Heart left ventricle (tissue), 13 donors: Measurements from ENCODE around the gene KBTBD3.

Experiments used
- POLR2A ChIP-seq, 2 donors: fragments of 450-650 bp; IDR thresholded peaks; one replicate each; pipeline ENCODE4 v1.6.1; 2017; ENCODE audit warnings: antibody characterized with exemption in 2 of 2, mild to moderate bottlenecking in 2 of 2, moderate library complexity in 2 of 2
- TF ChIP-seq, protein P1 (sequence below), 12 donors: fragments of 200-600 bp; sonication (generic) in 4 of 12; IDR thresholded peaks; one replicate each; pipeline versions ENCODE4 v1.5.0 to v1.8.0; 2018 to 2022; ENCODE audit warnings: antibody characterized with exemption in 12 of 12, mild to moderate bottlenecking in 5 of 12
- donor health status: ischemic (EF 13 %, LVEDD 7.1; RV severe dilation, severe dysfunction).
- donor health status: DM: no; HTN: yes; CAD: no.
- donor health status: DM: no; HTN: no; CAD: no.
- donor health status: ischemic (EF 25% LVEDD 6.9; RV normal size, moderate dysfunction).
- donor health status: ischemic (EF 25% LVEDD 5.7; RV mildly dilated, moderate dysfunction).
- donor health status: ischemic (EF 35%, LVEDD 5.7; RV mildly dilated, moderate dysfunction).
- donor health status: nonischemic (EF 11% LVEDD 7.7; RV severe dilation, severe dysfunction).
- donor health status: DM: yes; HTN: yes; CAD: no.
- donor health status: PGD.
- donor health status: ischemic (EF 29% LVEDD 5.4; RV normal size, mild dysfunction).
- donor health status: nonischemic (EF 23%, LVEDD 6.1; RV moderate dilation, normal function).

- TF ChIP-seq, protein P1, sequence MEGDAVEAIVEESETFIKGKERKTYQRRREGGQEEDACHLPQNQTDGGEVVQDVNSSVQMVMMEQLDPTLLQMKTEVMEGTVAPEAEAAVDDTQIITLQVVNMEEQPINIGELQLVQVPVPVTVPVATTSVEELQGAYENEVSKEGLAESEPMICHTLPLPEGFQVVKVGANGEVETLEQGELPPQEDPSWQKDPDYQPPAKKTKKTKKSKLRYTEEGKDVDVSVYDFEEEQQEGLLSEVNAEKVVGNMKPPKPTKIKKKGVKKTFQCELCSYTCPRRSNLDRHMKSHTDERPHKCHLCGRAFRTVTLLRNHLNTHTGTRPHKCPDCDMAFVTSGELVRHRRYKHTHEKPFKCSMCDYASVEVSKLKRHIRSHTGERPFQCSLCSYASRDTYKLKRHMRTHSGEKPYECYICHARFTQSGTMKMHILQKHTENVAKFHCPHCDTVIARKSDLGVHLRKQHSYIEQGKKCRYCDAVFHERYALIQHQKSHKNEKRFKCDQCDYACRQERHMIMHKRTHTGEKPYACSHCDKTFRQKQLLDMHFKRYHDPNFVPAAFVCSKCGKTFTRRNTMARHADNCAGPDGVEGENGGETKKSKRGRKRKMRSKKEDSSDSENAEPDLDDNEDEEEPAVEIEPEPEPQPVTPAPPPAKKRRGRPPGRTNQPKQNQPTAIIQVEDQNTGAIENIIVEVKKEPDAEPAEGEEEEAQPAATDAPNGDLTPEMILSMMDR (IDR thresholded peaks at IDR 0.05): no peak
- TF ChIP-seq POLR2A (IDR thresholded peaks at IDR 0.05): no peak
Observed at GRCh38 chr11:106032861-106033260, 44.3 kb downstream of the KBTBD3 start.
